Stimulated activated naive CD8-positive, alpha-beta T cell treated with anti-CD3 and anti-CD28 coated beads, Interleukin-15, Interleukin-2, amounts not matched to agents 100 U/mL and 50 U/mL, for 24 hours (primary cell): ENCODE results near the gene HYAL1.
"Not testable (repeated sequence)": the region's sequence is repeated elsewhere in the genome, so short reads cannot be mapped to it uniquely, and the experiment has no call there.

Source experiments
- ATAC-seq: fragments of 150-1000 bp; cut with Tn5 transposase; one replicate; pipeline ENCODE4 v1.10.0; 2021
- DNase-seq: peaks from one replicate; pipeline ENCODE4 v3.0.0; 2021

The HYAL1 gene

GRCh38 chr3:50272911-50273688 lies 30.3 kb downstream of the HYAL1 start:
- ATAC-seq (peak; percentile 90), DNase-seq (peak; percentile 96)

- DNase-seq, ATAC-seq: not testable (repeated sequence)
Measured at GRCh38 chr3:50272538-50272910, 30.9 kb downstream of the HYAL1 start.

- no peak for ATAC-seq
- no peak for DNase-seq
Measured at GRCh38 chr3:50271314-50271936, 31.9 kb downstream of the HYAL1 start.

GRCh38 chr3:50270422-50271224 lies 32.8 kb downstream of the HYAL1 start:
- ATAC-seq: no peak
- DNase-seq: no peak

DNA sequence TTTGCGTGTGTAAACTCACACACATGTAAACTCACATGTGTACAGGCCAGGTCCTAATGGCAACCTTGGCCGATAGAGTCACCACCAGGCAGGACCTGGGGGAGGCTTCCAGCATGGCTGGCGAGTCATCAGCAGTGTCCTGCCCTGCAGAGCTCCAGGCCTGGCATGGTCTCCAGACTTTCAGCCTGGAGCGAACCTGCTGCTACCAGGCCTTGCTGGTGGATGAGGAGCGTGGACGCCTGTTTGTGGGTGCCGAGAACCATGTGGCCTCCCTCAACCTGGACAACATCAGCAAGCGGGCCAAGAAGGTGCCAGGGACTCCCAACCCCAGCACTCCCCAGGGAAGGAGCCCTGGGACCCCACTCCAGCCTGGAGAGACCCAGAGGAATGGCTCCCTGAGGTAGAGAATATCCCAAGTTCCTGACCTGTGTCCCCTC lies 33.4 kb downstream of the HYAL1 start:
- no peak for DNase-seq
- no peak for ATAC-seq

GRCh38 chr3:50269460-50269859 lies 33.9 kb downstream of the HYAL1 start:
- DNase-seq (no peak), ATAC-seq (no peak)

DNA sequence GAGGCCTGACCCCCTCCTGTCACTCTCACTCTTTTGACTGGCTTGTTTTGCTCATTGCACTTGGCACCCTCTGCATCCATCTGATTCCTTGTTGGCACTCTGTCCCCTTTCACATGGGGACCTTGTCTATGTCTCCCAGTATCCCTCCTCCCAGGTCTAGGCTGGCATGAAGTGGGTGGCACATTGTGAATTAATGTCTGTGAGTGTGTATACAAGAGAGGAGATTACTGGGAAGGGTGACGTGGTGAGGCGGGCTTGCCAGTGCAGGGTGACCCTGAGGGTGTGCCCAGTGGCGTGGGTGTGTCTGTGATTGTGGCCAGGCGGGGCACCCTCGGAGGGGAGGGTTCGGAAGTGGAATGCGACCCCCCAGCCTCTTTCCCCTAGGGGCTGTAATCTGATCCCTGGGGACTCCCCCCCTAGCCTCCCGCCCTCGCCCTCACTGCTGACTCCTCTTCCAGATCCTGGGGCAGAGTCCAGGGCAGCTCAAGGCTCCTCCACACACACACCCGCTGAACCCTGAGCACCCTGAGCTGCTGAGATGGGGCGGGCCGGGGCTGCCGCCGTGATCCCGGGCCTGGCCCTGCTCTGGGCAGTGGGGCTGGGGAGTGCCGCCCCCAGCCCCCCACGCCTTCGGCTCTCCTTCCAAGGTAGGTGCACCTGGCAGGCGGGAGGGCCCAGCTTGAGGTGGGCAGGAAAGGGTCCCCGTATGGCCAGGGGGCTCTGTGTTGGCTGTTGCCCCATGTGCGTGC lies 34.5 kb downstream of the HYAL1 start, which contains the start of gene SEMA3B:
TSS of gene SEMA3B (plus strand) at position 445 of the 749 bp plus-strand sequence. CDS start at position 539, 94 bp downstream.
- ATAC-seq (no peak), DNase-seq (no peak)

DNA sequence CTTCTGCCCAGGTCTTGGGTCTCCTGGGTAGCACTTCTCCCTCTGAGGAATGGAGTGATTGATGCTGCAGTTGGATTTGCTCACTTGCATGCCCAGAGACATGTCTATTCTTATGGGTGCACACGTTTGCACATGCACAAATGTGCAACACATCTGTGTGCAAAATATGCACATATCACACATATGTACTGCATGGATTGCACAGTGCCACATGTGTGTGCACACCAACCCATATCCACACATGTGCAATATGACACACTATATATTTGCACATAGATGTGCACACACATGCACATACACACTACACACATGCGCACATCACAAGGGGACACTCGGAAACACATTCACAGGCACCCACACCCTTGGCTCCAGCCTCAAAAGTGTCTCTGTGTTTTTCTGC lies 35.1 kb downstream of the HYAL1 start:
- ATAC-seq: no peak

GRCh38 chr3:50267280-50267913 lies 36.0 kb downstream of the HYAL1 start:
- no peak for DNase-seq
- no peak for ATAC-seq

More for the DNA sequence above, 35.1 kb downstream of the HYAL1 start:
- DNase-seq: no peak

GRCh38 chr3:50266836-50267235 lies 36.5 kb downstream of the HYAL1 start:
- DNase-seq (no peak), ATAC-seq (no peak)

DNA sequence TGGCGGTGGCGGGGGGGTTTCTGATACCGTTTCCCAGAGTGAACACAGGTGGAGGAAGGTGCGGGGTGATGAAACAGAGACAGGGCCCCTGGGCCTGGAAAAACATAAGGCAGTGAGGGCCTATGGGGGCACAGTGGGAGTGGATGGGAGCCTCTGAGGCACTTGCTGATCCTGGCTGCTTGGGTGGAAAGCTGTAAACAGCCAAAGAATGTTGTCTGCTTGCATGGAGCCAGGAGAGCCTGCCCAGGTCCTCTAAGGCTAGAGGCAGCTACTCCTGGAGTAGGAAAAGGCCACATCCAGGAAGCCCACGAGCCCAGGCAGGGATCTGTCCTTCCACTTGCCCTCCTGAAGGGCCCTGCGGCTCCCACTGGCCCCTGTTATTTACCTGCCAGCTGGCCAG lies 37.4 kb downstream of the HYAL1 start:
- DNase-seq (no peak), ATAC-seq (no peak)

DNA sequence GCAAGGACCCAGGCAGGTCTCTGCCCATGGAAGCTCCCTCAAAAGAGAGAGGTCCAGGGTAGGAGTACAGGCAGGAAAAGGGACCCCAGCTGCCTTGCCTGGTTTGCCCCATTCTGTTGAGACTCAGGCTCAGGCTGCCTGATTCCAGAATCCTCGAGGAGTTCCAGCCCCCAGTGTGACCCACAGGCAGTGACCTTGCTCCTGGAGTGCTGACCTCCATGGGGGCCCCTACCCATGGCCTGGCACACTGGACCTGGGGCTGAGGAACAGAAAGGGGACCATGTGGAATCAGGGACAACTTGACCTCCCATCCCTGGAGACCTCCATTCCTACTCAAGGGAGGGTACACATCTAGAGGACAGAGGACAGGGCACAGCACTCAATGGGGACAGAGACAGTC lies 37.8 kb downstream of the HYAL1 start:
- no peak for DNase-seq
- no peak for ATAC-seq

- DNase-seq: no peak
- no peak for ATAC-seq
Measured at GRCh38 chr3:50264964-50265485, 38.3 kb downstream of the HYAL1 start.

DNA sequence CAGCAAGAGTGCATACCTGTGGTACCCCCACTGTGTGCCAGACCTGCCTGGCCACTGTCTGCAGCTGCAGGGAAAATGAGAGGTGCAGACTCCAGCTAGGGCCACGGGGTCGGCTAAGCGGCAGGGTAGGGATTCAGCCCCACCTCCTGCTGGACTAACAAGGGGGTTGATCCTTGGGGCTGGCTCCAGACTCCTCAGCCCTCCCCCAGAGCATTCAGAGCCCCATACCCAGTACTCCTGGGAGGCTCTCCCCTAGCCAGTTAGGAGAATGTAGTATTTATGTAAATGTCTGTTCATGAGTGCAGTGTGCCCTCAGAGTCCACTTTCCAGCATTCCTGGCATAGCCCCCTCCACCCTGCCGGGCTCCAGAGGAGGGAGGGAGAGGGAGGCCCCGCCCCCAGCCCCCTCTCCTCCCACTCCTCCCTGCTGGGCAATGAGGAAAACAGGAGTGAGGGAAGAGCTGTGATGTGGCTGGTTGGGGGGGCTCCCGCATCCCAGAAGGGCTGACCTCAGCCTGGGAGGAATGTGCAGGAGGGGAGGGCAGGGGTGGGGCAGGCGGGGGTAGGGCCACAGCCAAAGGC lies 38.9 kb downstream of the HYAL1 start:
- ATAC-seq (no peak), DNase-seq (no peak)

DNA sequence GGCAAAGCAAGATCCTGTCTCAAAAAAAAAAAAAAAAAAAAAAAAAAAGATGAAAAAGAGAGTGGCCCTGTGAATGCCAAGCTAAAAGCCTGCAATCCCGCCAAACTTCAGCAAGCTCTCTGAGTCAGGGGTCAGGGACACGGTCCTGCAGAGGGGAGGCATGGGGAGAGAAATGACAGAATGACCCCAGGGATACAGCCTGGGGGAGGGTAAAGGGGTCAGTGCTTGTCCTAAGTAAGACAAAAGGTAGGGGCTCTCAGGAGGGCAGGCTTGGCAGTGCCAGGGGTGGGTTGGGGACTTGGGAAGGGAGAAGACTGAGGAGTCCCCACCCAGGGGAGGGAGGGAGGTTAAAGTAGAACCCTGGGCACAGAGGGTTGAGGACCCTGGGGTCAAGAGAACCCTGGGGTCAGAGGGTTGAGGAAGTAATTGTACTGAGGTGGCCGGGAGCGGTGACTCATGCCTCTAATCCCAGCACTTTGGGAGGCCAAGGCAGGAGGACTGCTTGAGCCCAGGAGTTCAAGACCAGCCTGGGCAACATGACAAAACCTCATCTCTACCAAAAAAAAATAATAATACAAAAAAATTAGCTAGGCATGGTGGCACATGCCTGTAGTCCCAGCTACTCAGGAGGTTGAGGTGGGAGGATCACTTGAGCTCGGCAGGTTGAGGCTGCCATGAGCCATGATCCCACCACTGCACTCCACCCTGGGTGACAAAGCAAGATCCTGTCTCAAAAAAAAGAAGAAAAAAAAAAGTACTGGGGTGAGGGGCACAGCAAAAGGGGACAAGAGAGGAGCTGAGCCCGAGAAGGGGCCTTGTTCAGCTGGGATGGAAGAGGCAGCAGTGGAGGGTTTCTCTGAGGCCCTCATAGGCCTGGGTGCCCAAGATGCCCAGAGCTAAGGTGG lies 39.6 kb downstream of the HYAL1 start:
- ATAC-seq: no peak
- no peak for DNase-seq

GRCh38 chr3:50262778-50263177 lies 40.6 kb downstream of the HYAL1 start:
- no peak for DNase-seq
- ATAC-seq: no peak

- DNase-seq, ATAC-seq: not testable (repeated sequence)
Measured at GRCh38 chr3:50262200-50262599, 41.2 kb downstream of the HYAL1 start.

DNA sequence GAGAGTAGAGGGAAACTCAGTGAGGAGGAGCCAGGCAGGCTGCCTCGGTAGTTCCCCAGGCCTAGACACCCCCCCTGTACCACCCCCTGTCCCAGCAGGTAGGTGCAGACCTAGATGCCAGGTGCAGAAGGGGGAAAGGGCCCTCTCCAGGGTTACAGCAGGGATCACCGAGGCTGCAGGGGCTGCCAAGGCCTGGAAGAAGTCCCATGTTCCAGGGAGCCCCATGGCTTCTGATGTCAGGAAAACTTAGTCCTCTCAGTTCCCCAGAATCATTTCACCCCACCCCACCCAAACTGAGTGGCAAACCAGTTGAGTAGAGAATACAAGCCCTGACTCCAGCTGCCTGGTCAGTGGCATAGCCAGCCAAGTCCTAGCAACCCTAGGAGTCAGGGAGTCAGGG lies 41.9 kb downstream of the HYAL1 start:
- DNase-seq: no peak
- no peak for ATAC-seq

DNA sequence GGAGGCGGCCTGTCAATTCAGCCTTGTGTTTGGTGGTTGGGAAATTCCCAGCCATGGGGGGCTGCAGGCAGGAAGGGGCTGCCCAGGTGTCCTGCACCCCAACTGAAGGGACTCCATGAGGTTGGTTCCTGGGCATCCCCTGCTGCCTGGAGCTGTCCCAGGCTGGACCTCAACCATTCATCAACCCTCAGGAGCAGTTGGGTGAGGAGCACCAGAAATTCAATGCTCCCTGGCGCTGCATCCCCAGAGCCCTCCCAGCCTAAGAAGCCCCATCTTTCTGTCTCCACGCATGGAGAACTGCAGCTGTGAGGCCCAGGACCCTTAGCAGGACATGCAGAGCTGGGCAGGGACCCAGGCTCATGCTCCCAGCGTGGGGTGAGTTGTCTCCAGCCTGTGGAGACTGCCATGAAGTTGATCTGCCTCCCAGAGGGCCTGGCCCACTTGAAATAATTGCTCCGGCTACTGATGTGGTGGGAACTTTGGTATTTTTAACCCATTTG lies 42.4 kb downstream of the HYAL1 start:
- ATAC-seq (no peak), DNase-seq (no peak)
